Measurements from ENCODE around the gene COL12A1.

COL12A1 gene

GRCh38 chr6:75126518-75126917, 79.3 kb downstream of the COL12A1 start:
- Histone ChIP-seq H3K4me2 (ENCODE audit: insufficient read depth, low read length) (no peak overlapping the region), H3K9ac (ENCODE audit: low read depth, low read length) (no peak overlapping the region), H3K27me3 (ENCODE audit: insufficient read depth, low read length, poor library complexity) (no peaks in the 10 kb centered on the region), H3K4me3 (ENCODE audit: low read depth in 1 of 2, low read length in 2 of 2) (no peak overlapping the region), H4K20me1 (ENCODE audit: insufficient read depth, low read length) (no peaks in the 10 kb centered on the region), H3K9me3 (ENCODE audit: insufficient read depth, low read length, severe bottlenecking) (no peaks in the 10 kb centered on the region), H3K4me1 (ENCODE audit: insufficient read depth, low read length) (no peaks in the 10 kb centered on the region), H3K36me3 (ENCODE audit: insufficient read depth, low read length) (no peaks in the 10 kb centered on the region), H3K79me2 (ENCODE audit: insufficient read depth, low read length) (no peaks in the 10 kb centered on the region), H2AFZ (ENCODE audit: low read depth, low read length) (no peak overlapping the region), H3K27ac (ENCODE audit: low read length) (no peak overlapping the region)
- TF ChIP-seq CTCF (IDR thresholded peaks at IDR 0.05; ENCODE audit: borderline replicate concordance, extremely low read depth, low read length, poor library complexity, severe bottlenecking) (no peak), EZH2 (IDR thresholded peaks at IDR 0.05; ENCODE audit: borderline replicate concordance, low read depth, low read length, severe bottlenecking) (no peak)
- ATAC-seq (ENCODE audit: insufficient read depth, low read depth) (no peak), DNase-seq (no peak)

GRCh38 chr6:75124983-75125382, 80.9 kb downstream of the COL12A1 start:
- Histone ChIP-seq H3K4me1 (ENCODE audit: insufficient read depth, low read length) (no peaks in the 10 kb centered on the region), H3K4me3 (ENCODE audit: low read depth in 1 of 2, low read length in 2 of 2) (no peak overlapping the region), H3K27me3 (ENCODE audit: insufficient read depth, low read length, poor library complexity) (no peaks in the 10 kb centered on the region), H4K20me1 (ENCODE audit: insufficient read depth, low read length) (no peaks in the 10 kb centered on the region), H3K9ac (ENCODE audit: low read depth, low read length) (no peak overlapping the region), H2AFZ (ENCODE audit: low read depth, low read length) (no peak overlapping the region), H3K27ac (ENCODE audit: low read length) (no peak overlapping the region), H3K4me2 (ENCODE audit: insufficient read depth, low read length) (no peak overlapping the region), H3K79me2 (ENCODE audit: insufficient read depth, low read length) (no peaks in the 10 kb centered on the region), H3K9me3 (ENCODE audit: insufficient read depth, low read length, severe bottlenecking) (no peaks in the 10 kb centered on the region), H3K36me3 (ENCODE audit: insufficient read depth, low read length) (no peaks in the 10 kb centered on the region)
- DNase-seq (no peak), ATAC-seq (ENCODE audit: insufficient read depth, low read depth) (no peak)
- TF ChIP-seq EZH2 (IDR thresholded peaks at IDR 0.05; ENCODE audit: borderline replicate concordance, low read depth, low read length, severe bottlenecking) (no peak), CTCF (IDR thresholded peaks at IDR 0.05; ENCODE audit: borderline replicate concordance, extremely low read depth, low read length, poor library complexity, severe bottlenecking) (no peak)

DNA sequence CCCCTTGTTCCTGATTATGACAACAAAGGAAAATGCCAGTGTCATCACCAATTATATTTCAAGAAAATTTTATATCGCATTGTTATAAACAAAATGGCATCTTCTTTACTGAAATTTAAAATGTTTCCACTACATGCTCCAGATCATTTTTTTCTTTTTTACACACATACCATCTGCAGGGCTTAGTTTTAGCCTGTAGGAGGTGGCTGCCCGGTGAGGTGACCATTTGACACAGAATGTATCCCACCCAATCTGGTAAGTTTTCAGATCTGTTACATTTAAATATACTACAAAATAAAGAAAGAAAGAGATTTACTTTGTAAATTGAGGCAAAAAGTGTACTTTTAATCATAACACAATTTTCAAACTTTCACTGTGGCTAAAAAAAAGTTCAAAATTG, 81.8 kb downstream of the COL12A1 start:
- H3K4me2 ChIP-seq (ENCODE audit: insufficient read depth, low read length) = no peak overlapping the region

More for the DNA sequence above, 81.8 kb downstream of the COL12A1 start:
- Histone ChIP-seq H3K27ac (ENCODE audit: low read length) (no peak overlapping the region), H2AFZ (ENCODE audit: low read depth, low read length) (no peak overlapping the region), H3K27me3 (ENCODE audit: insufficient read depth, low read length, poor library complexity) (no peaks in the 10 kb centered on the region), H3K9ac (ENCODE audit: low read depth, low read length) (no peak overlapping the region), H4K20me1 (ENCODE audit: insufficient read depth, low read length) (no peaks in the 10 kb centered on the region), H3K79me2 (ENCODE audit: insufficient read depth, low read length) (no peaks in the 10 kb centered on the region), H3K36me3 (ENCODE audit: insufficient read depth, low read length) (no peaks in the 10 kb centered on the region), H3K9me3 (ENCODE audit: insufficient read depth, low read length, severe bottlenecking) (no peaks in the 10 kb centered on the region), H3K4me1 (ENCODE audit: insufficient read depth, low read length) (no peaks in the 10 kb centered on the region), H3K4me3 (ENCODE audit: low read depth in 1 of 2, low read length in 2 of 2) (no peak overlapping the region)
- DNase-seq = no peak
- ATAC-seq (ENCODE audit: insufficient read depth, low read depth) = no peak
- TF ChIP-seq EZH2 (IDR thresholded peaks at IDR 0.05; ENCODE audit: borderline replicate concordance, low read depth, low read length, severe bottlenecking) (no peak), CTCF (IDR thresholded peaks at IDR 0.05; ENCODE audit: borderline replicate concordance, extremely low read depth, low read length, poor library complexity, severe bottlenecking) (no peak)
